HG03558 (cell line): Measurements from ENCODE around the gene PARP15.
"Not testable (repeated sequence)": the region's sequence is repeated elsewhere in the genome, so short reads cannot be mapped to it uniquely, and the experiment has no call there.

Experiments
- ATAC-seq: cut with Tn5 transposase; IDR thresholded peaks from one replicate; pipeline ENCODE4 v1.9.1; 2021; ENCODE audit warnings: moderate number of reproducible peaks; ENCODE audit not compliant: unreplicated experiment; ENCODE audit errors: extremely low read depth

Gene PARP15

DNA sequence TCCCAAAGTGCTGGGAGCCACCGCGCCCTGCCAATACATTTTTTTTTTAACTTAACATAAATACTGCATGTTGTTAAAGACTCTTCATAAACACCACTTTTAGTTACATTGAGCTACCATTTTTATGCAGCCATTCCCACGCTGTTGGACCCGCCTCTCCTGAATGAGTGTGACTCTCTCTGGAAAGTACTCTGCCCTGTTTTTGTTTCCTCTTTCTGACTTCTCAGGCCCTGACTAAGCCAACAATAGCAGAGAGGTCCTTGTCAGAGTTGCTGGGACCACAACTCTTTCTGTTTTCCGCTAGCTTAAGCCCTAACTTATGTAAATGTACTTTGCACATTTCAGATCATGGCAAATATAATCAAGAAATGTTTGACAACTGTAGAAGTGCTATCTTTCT is 35.2 kb downstream of the PARP15 start:
- no peak for ATAC-seq

DNA sequence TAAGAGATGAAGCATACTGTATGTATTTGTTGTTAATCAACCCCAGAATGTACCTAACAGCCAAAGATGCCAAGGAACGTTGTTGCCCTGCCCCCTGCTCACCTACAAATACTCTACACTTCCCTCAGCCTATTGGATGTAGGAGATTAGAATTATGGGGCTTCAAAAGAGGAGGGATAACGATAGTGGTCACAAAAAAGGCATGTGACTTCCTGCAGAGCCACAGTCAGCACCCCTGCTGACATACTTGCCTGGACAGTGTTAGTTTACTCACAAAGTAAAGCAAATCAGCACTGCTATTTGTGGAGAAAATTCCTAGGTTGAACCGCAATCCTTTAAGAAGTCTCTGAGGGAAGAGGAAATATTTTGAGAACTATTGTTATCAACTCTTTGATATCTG is 37.9 kb downstream of the PARP15 start:
- ATAC-seq: no peak

DNA sequence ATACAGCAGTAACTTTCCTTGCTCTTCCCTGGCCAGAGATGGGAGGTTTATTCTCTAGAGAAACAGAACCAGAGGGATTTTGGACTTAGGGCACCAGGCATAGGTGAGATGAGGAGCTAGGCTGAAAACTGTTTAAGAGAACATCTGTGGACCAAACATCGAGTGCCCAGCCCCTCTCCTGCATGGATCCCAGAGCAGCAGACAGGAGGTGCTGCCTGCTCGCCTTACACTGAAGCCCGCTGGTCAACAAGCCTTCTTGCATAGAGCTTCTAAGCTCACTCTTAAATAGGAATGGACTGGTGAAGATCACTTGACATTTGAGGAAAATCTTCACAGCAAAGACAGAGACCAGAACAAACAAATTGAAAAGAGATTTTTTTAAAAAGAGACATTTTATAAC is 41.2 kb downstream of the PARP15 start:
- ATAC-seq: no peak

DNA sequence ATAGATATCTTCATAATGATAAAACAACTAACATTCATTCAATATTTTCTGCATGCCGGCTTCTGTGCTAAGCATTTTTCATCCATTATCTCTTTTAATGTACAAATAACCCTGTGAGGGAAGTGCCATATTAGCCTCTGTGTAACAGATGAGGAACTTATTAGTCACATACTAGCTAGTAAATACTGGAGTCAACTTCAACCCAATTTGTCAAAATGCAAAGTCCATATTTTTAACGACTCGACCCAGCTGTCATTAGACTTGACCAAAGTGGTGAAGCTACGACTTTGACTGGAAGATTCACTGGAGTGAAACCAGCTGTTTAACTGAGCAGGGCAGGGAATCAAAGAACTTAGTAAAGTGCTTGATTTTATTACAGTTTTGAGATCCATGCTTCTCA is 41.6 kb downstream of the PARP15 start:
- ATAC-seq: no peak

DNA sequence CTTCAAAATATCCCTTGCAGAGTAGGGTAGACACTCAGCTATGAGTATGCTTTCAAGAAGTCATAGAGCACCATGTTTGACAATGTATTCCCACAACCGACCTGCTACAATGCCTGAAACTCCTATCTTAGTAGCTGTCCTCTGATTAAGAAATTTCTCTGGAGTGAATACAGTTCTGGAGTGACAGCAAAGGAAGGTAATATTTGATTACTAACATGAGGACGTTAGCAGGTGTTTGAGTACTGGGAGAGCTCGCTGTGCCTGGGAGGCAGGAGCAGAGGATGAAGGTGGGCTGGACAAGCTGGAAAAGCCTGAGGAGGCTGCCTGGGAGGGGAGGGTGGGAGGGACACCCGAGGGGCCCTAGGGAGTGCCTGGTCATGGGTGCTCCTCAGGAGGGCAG is 42.9 kb downstream of the PARP15 start:
- ATAC-seq: no peak

DNA sequence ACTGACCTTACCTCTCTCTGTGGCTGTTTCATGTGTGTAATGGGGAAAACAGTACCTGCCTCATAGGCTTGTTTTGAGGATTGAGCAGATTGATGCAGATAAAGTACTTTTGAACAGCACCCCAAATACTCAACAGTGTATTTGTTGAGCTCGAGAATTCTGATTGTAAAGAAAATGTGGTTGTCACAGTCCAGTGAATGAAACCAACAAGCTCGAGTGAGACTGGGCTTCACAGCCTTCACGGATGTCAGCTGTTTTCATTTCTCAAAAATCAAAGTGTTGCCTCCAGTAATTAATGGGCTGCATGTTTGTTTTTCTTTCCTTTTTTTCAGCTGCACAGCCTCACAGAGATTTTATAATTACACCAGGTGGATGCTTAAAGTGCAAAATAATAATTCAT is 43.7 kb downstream of the PARP15 start:
- no peak for ATAC-seq

DNA sequence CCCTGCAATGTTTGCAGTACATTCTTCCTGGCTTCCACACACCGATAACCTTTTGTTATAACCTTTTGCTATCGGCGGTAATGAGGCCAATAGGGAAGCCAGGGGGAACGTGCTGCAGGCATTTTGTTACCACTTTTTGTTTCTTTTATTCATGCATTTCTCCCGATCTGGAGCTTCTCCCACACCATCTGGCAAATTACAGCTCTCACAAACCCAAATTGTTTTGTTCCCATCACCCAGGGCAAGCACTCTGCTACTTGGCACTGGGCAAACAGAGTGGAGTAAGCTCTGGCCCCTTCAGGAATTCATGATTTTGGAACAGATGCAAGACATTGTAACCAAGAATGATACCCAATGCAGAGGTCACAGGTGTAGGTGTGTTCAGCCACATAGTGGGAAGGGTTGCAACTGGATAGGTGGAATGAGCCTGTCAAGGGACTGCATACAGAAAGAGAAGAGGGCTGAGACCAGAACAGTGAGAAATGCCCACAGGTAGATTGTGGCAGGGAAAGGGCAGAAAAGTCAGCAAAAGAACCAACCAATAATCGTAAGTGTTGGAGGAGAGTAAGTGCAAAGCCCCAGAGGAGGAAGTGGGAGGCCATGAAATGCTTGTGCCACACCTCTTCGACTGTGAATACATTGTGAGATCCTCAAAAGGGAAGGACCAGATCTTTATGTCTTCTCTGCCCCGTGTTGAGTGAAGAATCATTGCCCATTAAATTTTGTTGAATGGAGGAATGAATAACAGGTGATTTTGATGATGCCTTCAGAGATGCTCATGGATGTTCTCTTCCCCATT is 45.8 kb downstream of the PARP15 start:
- no peak for ATAC-seq

DNA sequence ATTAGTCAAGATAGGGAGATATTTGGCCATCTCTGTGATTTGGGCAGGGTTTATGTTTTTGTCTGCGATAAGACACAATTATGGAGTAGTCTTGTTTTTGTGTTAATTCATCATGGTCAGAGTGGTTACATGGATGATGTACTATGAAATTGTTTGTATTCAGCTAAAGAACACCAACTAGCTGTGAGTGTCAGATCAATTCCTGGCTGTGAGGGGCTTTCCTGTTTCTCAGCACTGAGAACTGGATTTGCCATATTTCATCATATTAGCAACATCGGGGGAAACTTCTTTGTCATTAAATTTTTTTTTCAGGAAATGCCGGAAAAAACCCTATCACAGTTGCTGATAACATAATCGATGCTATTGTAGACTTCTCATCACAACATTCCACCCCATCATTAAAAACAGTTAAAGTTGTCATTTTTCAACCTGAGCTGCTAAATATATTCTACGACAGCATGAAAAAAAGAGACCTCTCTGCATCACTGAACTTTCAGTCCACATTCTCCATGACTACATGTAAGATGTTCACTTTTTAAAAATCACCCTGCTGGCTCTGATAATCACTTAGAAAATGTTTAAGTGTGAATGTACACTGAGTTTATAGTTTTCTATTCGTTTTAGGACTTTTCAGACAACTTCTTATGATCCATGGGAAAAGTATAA is 49.2 kb downstream of the PARP15 start:
- ATAC-seq: no peak

DNA sequence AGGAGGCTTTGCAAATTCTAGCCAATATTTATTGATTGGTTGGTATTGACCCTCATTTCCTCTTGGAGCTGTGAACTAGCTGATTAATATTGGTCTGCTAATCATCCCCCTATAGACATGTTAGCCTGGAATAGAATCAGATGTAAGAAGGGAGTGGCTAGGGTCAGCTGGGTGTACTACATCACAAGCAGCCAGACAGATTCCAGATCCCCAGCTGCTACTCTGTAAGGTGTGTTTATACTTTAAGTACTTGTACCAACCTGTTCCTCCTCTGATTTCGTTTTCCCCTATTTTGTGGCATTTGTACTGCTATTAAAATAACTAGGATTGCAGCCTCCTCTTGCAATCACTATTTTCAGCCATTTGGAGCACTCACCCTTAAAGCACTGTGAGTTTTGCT is 49.9 kb downstream of the PARP15 start:
- no peak for ATAC-seq

DNA sequence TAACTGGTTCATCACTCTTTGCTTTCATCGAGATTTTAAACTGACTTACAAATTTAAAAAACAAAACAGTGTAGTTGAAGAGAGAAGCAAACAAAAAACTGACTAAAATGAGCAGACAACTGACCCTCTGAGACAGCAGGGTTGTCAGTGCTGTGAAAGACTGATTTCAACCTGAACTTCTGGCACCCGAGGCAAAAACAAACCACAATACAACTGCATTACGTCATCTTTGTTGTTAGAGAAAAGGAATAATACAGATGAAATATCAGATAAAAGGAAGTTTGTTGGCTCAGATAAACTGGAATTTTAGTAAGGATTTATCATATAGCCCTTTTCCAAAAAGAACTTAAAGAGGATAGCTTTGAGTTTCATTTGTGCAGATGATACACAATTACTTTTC is 51.1 kb downstream of the PARP15 start:
- ATAC-seq: no peak

DNA sequence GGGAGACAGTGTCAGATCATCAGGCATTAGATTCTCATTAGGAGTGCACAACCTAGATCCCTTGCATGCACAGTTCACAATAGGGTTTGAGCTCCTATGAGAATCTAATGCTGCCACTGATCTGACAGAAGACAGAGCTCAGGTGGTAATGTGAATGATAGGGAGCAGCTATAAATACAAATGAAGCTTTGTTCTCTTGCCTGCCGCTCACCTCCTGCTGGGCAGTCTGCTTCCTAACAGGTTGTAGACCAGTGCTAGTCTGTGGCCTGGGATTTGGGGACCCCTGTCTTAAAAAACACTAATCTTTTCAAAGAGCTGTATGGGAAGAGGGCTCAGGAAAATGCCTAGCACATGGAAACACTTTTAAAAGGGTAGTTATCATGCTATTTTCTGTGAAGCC is 52.3 kb downstream of the PARP15 start:
- ATAC-seq: no peak

DNA sequence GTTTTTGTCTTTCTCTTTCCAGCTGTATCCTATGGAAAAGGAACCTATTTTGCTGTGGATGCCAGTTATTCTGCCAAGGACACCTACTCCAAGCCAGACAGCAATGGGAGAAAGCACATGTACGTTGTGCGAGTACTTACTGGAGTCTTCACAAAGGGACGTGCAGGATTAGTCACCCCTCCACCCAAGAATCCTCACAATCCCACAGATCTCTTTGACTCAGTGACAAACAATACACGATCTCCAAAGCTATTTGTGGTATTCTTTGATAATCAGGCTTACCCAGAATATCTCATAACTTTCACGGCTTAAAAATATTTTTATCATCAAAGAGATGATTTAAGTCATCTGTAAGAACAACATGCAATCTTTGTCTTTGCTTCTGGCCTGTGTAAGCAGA is 58.3 kb downstream of the PARP15 start:
- no peak for ATAC-seq

DNA sequence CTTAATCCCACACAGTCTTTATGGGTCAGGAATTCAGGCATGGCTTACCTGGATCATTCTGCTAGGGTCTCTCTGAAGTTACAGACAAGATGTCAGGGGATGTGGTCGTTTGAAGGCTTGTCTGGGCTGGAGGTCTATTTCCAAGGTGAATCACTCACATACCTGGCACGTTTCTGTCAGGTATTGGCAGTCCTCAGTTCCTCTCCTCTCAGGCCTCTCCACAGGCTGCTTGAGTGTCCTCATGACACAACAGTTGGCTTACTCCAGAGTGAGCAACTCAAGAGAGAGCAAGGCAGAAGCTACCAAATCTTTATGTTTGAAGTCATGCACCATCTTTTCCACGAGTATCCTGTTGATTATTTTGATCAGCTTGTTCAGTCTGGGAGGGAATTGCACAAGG is 59.2 kb downstream of the PARP15 start:
- no peak for ATAC-seq

DNA sequence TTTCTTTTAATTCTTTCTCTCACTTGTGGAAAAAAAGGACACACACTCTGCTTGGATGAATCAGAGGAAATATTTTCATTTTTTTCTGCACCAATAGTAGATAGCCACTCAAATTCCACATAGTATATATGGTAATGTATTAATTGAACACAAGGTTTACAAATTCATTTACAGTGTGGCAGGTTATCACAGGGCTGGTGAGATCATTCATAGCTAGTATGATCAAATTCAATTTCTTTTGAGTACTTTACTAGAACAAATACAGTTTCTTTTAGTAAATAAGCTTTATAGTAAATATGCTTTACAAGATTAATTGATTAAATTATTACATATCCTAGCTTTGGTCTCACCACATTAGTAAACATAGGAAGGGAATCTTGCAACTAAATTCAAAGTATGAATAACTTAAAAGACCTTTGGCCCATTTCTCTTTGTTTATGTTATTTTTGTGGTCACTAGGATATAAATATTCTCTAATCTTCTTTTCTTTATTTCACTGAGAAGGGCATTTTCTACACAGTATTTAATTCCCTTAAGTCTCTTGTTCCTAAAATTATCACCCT is 63.1 kb downstream of the PARP15 start:
- ATAC-seq: no peak

DNA sequence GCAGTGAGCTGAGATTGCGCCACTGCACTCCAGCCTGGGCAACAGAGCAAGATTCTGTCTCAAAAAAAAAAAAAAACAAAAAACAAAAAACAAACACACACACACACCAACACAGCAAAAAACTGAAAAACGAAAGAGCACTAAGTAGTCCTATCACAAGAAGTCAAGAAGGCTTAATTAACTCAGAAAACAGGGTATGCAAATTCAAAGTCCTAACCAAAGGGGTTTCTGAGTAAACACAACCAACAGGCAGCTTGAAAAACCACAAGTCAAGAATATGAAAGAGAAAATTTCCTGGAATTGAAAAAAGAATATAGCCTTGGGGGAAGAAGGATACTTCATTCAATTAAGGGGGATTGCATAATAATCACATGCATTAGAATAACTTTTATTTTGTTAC is 65.5 kb downstream of the PARP15 start:
- no peak for ATAC-seq

DNA sequence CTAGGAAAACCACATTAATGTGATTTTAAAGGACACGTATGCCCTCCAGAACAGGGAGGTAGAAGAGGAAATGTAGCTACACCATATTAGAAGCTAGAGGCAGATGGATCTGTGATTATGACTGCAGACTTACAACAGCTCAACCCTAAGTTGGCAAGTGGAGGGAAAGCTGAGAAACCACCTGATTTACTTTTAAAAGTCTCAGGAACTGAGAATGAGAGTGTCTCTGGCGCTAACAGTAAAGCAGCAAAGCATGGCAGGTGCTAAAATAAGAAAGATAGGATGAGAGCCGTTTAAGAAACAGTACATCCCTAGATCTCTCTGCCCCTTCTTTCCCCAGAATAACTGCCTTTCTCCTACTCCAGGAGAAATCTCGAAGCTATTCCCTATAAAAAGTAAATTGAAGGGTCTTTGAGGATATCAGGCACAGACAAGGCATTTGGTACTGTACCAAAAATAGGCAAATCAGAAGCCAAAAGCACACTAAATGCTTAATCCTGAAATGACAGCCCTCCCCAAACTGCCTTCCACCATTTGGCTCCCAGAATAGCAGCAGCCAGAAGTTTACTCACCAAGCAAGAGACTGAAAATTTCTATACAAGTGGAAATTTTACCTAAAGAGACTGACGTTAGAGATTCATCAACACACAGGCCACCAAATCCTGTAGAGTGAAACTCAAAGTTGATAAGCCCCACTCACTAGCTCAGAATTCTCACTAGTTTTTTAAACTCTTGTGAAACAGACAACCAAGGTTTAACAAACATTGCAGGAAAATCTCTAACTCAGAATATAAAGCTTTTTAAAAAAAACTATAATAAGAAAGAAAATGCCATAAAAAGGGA is 68.9 kb downstream of the PARP15 start:
- no peak for ATAC-seq

DNA sequence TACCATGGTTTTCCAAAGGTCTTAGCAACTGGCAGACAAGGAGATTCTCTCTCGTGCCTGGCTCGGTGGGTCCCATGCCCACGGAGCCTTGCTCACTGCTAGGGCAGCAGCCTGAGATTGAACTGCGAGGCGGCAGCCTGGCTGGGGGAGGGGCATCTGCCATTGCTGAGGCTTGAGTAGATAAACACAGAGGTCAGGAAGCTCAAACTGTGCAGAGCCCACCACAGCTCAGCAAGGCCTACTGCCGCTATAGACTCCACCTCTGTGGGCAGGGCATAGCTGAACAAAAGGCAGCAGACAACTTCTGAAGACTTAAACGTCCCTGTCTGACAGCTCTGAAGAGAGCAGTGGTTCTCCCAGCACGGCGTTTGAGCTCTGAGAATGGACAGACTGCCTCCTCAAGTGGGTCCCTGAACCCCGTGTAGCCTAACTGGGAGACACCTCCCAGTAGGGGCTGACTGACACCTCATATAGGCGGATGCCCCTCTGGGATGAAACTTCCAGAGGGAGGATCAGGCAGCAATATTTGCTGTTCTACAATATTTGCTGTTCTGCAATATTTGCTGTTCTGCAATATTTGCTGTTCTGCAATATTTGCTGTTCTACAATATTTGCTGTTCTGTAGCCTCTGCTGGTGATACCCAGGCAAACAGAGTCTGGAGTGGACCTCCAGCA is 73.9 kb downstream of the PARP15 start:
- ATAC-seq: not testable (repeated sequence)

DNA sequence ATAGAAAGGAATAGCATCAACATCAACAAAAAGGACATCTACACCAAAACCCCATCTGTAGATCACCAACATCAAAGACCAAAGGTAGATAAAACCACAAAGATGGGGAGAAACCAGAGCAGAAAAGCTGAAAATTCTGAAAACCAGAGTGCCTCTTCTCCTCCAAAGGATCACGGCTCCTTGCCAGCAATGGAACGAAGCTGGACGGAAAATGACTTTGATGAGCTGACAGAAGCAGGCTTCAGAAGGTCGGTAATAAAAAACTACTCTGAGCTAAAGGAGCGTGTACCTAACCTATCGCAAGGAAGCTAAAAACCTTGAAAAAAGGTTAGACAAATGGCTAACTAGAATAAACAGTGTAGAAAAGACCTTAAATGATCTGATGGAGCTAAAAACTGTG is 74.5 kb downstream of the PARP15 start:
- ATAC-seq: not testable (repeated sequence)

DNA sequence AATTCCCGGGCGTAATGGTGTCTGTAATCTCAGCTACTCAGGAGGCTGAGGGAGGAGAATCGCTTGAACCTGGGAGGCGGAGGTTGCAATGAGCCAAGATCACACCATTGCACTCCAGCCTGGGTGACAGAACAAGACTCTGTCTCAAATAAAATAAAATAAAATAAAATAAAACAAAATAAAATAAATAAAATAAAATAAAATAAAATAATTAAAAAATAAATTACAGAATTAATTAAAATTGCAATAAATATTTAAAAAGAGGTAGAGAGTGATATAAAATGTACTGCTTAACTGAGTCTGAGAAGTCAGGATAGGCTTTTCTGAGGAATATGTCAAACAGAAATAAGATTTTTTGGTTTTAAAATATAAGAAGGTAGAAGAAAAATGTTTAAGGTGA is 80.9 kb downstream of the PARP15 start:
- not testable (repeated sequence) for ATAC-seq

DNA sequence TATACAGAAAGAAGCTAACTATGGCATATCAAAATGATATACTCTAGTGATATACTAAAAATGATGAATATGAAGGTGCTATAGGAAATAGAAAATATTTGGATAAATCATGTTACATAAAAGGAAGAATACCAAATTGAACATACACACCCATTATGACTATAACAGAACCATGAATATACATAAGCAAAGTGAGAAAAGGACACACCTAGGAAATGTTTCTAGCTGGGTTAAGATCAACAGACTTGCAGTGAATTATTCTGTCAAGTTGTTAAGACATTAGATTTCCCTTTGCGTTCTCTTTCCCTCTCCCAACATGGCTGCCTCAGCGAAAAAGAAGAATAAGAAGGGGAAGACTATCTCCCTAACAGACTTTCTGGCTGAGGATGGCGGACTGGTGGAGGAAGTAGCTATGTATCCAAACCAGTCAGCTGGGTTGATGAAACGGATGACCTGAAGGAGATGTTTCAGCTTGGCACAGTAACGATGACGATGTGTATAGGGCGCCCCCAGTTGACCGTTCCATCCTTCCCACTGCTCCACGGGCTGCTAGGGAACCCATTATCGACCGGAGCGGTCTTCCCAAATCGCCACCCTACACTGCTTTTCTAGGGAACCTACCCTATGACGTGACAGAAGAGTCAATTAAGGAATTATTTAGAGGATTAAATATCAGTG is 83.0 kb downstream of the PARP15 start:
- no peak for ATAC-seq
